ENCODE results near the gene CORO2B. TPM values are rescaled to one million over a fixed set of nuclear protein-coding genes. Genes with fewer than 3 reads are reported as not detected.

Gene CORO2B
- total RNA-seq, 1 experiment from 2014 or later, result 0.14 TPM

DNA sequence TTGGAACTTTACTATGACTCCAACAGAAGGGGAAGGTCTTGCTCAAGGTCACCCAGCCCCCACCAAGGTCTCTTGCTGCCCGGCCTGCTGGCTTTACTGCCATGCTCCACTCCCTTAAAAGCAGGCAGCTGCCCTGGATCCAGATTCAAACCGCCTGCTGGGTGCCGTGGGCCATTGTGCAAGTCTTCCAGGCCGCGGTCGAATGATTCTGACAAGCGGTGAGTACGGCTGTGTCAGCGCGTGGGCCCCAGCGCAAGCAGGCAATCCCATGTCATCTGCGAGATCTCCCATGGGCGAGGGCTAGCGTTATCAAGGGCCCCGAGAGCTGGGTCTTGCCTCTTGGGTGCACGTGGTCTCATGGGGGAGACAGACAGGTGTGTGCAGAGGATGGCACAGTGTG lies 37.6 kb downstream of the CORO2B start:
- peaks cover 70% of the 10 kb centered on the region for H3K27me3 Mint-ChIP-seq (ENCODE audit: unreplicated experiment)
- BruUV-seq (replicated peaks), result no TSS peak
- H3K27ac Mint-ChIP-seq (ENCODE audit: unreplicated experiment), result no peak overlapping the region
- H3K9me3 Mint-ChIP-seq (ENCODE audit: low read depth, unreplicated experiment), result no peaks in the 10 kb centered on the region
- no peak overlapping the region for H3K4me3 Mint-ChIP-seq (ENCODE audit: low read depth, unreplicated experiment)
- TF ChIP-seq, protein P1, sequence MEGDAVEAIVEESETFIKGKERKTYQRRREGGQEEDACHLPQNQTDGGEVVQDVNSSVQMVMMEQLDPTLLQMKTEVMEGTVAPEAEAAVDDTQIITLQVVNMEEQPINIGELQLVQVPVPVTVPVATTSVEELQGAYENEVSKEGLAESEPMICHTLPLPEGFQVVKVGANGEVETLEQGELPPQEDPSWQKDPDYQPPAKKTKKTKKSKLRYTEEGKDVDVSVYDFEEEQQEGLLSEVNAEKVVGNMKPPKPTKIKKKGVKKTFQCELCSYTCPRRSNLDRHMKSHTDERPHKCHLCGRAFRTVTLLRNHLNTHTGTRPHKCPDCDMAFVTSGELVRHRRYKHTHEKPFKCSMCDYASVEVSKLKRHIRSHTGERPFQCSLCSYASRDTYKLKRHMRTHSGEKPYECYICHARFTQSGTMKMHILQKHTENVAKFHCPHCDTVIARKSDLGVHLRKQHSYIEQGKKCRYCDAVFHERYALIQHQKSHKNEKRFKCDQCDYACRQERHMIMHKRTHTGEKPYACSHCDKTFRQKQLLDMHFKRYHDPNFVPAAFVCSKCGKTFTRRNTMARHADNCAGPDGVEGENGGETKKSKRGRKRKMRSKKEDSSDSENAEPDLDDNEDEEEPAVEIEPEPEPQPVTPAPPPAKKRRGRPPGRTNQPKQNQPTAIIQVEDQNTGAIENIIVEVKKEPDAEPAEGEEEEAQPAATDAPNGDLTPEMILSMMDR (IDR thresholded peaks at IDR 0.05; ENCODE audit: unreplicated experiment), result no peak
- intact Hi-C loops (cut with micrococcal nuclease; ENCODE audit: unreplicated experiment), result no loop called here
- DNase-seq, result no peak
- H3K36me3 Mint-ChIP-seq (ENCODE audit: insufficient read depth, unreplicated experiment), result no peaks in the 10 kb centered on the region
- H3K4me1 Mint-ChIP-seq (ENCODE audit: low read depth, unreplicated experiment), result no peaks in the 10 kb centered on the region
- CTCF ChIA-PET, result no interaction called here

DNA sequence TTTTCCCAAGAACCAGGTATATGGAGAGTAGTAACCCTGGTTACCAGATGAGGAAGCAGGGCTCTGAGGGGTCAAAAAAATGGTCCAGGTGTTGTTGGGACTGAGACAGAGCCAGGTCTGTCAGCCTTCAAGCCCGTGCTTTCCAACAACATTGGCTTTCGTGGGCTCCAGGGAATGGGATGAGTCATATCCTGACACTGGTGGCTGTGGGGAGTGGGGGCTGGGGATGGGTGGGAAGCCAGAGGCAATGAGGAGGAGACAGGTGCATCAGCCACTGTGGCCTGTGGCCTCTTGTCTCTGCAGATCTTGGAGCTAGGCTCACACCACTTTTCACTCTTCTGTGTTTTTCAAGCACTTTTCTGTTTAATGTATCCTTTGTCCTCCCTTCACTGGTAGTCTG lies 38.2 kb downstream of the CORO2B start:
- intact Hi-C loops (cut with micrococcal nuclease; ENCODE audit: unreplicated experiment), result no loop called here
- Mint-ChIP-seq H3K9me3 (ENCODE audit: low read depth, unreplicated experiment) (no peaks in the 10 kb centered on the region), H3K27me3 (ENCODE audit: unreplicated experiment) (peaks cover 70% of the 10 kb centered on the region), H3K36me3 (ENCODE audit: insufficient read depth, unreplicated experiment) (no peaks in the 10 kb centered on the region), H3K27ac (ENCODE audit: unreplicated experiment) (no peak overlapping the region), H3K4me1 (ENCODE audit: low read depth, unreplicated experiment) (no peaks in the 10 kb centered on the region), H3K4me3 (ENCODE audit: low read depth, unreplicated experiment) (no peak overlapping the region)
- CTCF ChIA-PET, result no interaction called here
- BruUV-seq (replicated peaks), result no TSS peak
- DNase-seq, result no peak
- TF ChIP-seq, protein P1 (IDR thresholded peaks at IDR 0.05; ENCODE audit: unreplicated experiment), result no peak

DNA sequence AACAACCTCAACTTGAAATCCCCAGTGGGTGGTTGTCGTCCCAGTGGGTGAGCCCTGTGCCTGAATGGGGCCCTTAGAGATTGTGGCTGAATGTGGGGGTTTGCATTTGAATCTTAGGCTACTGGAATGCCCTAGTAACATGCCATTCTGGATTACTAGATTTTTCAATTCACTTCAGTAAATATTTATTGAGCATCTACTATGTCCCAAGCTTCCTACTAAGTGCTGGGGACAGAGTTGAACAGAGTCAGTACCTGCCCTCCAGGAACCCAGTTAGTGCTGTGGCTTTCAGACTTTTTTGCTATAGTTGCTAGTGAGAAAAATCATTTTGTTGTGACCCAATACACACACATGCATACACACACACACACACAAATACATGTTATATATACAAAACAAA lies 39.0 kb downstream of the CORO2B start:
- CTCF ChIA-PET, result interaction anchor here (0.6 kb wide), 1 partner anchor 972 kb away, joined by 3 read pairs; no protein-coding TSS in a partner anchor
- no peaks in the 10 kb centered on the region for H3K9me3 Mint-ChIP-seq (ENCODE audit: low read depth, unreplicated experiment)
- intact Hi-C loops (cut with micrococcal nuclease; ENCODE audit: unreplicated experiment), result no loop called here
- H3K36me3 Mint-ChIP-seq (ENCODE audit: insufficient read depth, unreplicated experiment), result no peaks in the 10 kb centered on the region
- H3K4me3 Mint-ChIP-seq (ENCODE audit: low read depth, unreplicated experiment), result no peak overlapping the region
- BruUV-seq (replicated peaks), result no TSS peak
- TF ChIP-seq, protein P1 (IDR thresholded peaks at IDR 0.05; ENCODE audit: unreplicated experiment), result no peak
- no peaks in the 10 kb centered on the region for H3K4me1 Mint-ChIP-seq (ENCODE audit: low read depth, unreplicated experiment)
- no peak overlapping the region for H3K27ac Mint-ChIP-seq (ENCODE audit: unreplicated experiment)
- peaks cover 70% of the 10 kb centered on the region for H3K27me3 Mint-ChIP-seq (ENCODE audit: unreplicated experiment)
- no peak for DNase-seq

DNA sequence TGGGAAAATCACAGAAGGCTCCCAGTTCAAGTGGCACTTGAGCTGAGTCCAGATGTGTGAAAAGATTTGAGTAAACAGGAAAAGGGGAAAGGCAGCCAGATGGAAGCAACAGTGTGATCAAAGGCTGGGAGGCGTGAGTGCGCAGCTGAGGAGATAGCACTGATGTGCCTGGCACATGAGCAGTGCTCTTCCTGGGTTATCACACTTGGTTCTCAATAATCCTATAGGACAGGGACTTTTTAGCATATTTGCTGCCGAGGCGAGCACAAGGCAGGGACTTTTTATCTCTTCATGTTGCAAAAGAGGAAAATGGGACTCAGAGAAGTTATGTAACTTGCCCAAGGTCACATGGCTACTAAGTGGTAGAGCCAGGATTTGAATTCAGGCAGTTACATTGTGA lies 39.6 kb downstream of the CORO2B start:
- no peaks in the 10 kb centered on the region for H3K4me1 Mint-ChIP-seq (ENCODE audit: low read depth, unreplicated experiment)
- intact Hi-C loops (cut with micrococcal nuclease; ENCODE audit: unreplicated experiment), result no loop called here
- no peaks in the 10 kb centered on the region for H3K36me3 Mint-ChIP-seq (ENCODE audit: insufficient read depth, unreplicated experiment)
- DNase-seq, result no peak
- CTCF ChIA-PET, result no interaction called here
- no TSS peak for BruUV-seq (replicated peaks)
- H3K27ac Mint-ChIP-seq (ENCODE audit: unreplicated experiment), result no peak overlapping the region
- H3K9me3 Mint-ChIP-seq (ENCODE audit: low read depth, unreplicated experiment), result no peaks in the 10 kb centered on the region
- H3K4me3 Mint-ChIP-seq (ENCODE audit: low read depth, unreplicated experiment), result no peak overlapping the region
- TF ChIP-seq, protein P1 (IDR thresholded peaks at IDR 0.05; ENCODE audit: unreplicated experiment), result no peak
- peaks cover 73% of the 10 kb centered on the region for H3K27me3 Mint-ChIP-seq (ENCODE audit: unreplicated experiment)

Measured in Calu3 (cell line).